Stimulated activated naive B cell treated with anti-CD40 and anti-IgM and Interleukin-4, amounts not matched to agents 10 μg/mL and 1 μg/mL and 100 μg/mL, for 72 hours (primary cell): ENCODE results near the gene STX3.
"Not testable (repeated sequence)": the region's sequence is repeated elsewhere in the genome, so short reads cannot be mapped to it uniquely, and the experiment has no call there.

Source experiments
- ATAC-seq, 2 donors: fragments of 150-1000 bp; cut with Tn5 transposase; replicated peaks; 2 replicates each; pipeline ENCODE4 v1.10.0; 2021; ENCODE audit warnings: moderate library complexity in 1 of 2
- DNase-seq: peaks from one replicate; pipeline ENCODE4 v3.0.0; 2021
- H3K27ac Mint-ChIP-seq: one replicate; pipeline ENCODE4 v1.8.0; 2022; ENCODE audit warnings: mild to moderate bottlenecking, mixed read lengths
- H3K27me3 Mint-ChIP-seq, 2 donors: one replicate each; pipeline ENCODE4 v1.8.0; 2022; ENCODE audit warnings: mixed read lengths in 2 of 2
- H3K36me3 Mint-ChIP-seq, 2 donors: one replicate each; pipeline ENCODE4 v1.8.0; 2022; ENCODE audit warnings: mixed read lengths in 2 of 2, mild to moderate bottlenecking in 1 of 2
- H3K4me1 Mint-ChIP-seq, 2 donors: one replicate each; pipeline ENCODE4 v1.8.0; 2022; ENCODE audit warnings: mixed read lengths in 2 of 2, mild to moderate bottlenecking in 1 of 2
- H3K4me3 Mint-ChIP-seq, 2 donors: one replicate each; pipeline ENCODE4 v1.8.0; 2022; ENCODE audit warnings: mild to moderate bottlenecking in 2 of 2, mixed read lengths in 2 of 2, moderate library complexity in 1 of 2
- H3K9me3 Mint-ChIP-seq, 2 donors: one replicate each; pipeline ENCODE4 v1.8.0; 2022; ENCODE audit warnings: mixed read lengths in 2 of 2, mild to moderate bottlenecking in 1 of 2

Gene STX3

DNA sequence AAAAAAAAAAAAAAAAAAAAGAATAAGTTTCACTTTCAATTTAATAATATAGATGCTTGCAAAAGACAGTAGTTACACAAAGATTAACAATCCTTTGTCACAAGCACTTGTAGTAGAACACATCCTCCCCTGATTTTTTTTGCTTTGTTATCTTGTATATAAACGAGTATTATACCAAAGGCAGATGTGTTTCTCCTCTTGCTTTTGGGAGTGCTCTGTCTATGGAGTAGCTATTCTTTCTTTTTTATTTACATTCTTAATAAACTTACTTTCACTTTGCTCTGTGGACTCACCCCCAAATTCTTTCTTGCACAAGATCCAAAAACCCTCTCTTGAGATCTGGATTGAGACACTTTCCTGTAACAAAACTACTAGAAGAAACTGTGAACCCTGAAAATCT, 58.8 kb downstream of the STX3 start:
- Mint-ChIP-seq H3K36me3 (peaks cover 0 to 3% of the 10 kb centered on the region in 2 donors), H3K27me3 (no peaks in the 10 kb centered on the region), H3K4me3 (peak overlapping the region; percentile 6 to 43), H3K27ac (no peak overlapping the region), H3K9me3 (no peaks in the 10 kb centered on the region), H3K4me1 (peaks cover 20 to 31% of the 10 kb centered on the region in 2 donors)
- ATAC-seq (no peak), DNase-seq (no peak)

DNA sequence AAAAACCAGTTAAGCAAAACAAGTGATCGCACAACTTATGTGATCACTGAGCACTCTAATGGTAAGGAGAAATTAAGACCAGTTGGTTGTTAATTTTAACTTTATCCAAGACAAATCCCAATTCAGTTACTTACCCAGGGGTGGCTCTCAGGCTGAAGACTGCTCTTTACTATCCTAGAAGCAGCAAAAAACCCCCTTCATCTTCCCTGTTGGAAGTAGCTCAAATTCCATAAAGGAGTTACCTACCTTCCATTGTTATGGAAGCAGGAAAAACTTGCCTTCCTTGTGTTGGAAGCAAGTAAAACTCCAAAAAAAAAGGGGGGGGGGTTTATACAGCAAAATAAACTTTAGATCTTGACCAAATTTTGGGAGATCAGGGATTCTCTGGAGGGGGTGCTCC, 60.6 kb downstream of the STX3 start:
- H3K9me3 Mint-ChIP-seq: no peaks in the 10 kb centered on the region
- DNase-seq (no peak), ATAC-seq (no peak)
- peaks cover 20 to 22% of the 10 kb centered on the region in 2 donors for H3K4me1 Mint-ChIP-seq
- H3K36me3 Mint-ChIP-seq: peaks cover 0 to 3% of the 10 kb centered on the region in 2 donors
- H3K27me3 Mint-ChIP-seq: no peaks in the 10 kb centered on the region
- no peak overlapping the region for H3K4me3 Mint-ChIP-seq
- H3K27ac Mint-ChIP-seq: no peak overlapping the region

DNA sequence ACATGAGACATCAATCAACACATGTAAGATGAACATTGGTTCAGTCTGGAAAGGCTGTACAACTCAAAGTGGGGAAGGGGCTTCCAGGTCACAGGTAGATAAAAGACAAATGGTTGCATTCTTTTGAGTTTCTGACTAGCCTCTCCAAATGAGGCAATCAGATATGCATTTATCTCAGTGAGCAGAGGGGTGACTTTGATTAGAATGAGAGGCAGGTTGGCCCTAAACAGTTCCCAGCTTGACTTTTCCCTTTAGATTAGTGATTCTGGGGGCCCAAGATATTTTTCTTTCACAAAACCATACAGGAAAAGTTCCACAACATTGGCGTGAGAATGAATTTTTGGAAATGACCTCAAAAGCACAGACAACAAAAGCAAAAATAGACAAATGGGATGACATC, 61.3 kb downstream of the STX3 start:
- H3K27ac Mint-ChIP-seq, H3K36me3 Mint-ChIP-seq, ATAC-seq, H3K27me3 Mint-ChIP-seq, DNase-seq, H3K9me3 Mint-ChIP-seq, H3K4me3 Mint-ChIP-seq: not testable (repeated sequence)
- peaks cover 15 to 16% of the 10 kb centered on the region in 2 donors for H3K4me1 Mint-ChIP-seq

DNA sequence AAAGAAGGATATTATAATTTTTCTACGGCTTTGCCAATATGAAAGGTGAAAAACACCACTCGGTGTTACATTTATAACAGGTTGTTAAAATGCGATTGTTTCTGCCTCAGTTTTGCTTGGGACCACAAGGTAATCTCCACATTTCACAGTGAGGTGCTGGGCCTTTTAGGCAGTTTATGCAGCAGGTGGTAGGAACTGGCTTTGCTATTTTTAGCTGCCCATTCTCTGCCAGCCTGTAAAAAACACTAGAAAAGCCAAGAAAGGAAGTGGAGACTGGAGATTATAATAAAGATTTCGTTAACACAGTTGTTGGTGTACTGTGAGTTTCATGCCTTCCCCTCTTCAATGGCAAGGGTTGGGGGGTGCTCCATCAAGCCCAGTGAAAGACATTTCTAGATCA, 63.4 kb downstream of the STX3 start:
- H3K27me3 Mint-ChIP-seq: no peaks in the 10 kb centered on the region
- H3K9me3 Mint-ChIP-seq: no peaks in the 10 kb centered on the region
- no peaks in the 10 kb centered on the region for H3K36me3 Mint-ChIP-seq
- peaks cover 17 to 23% of the 10 kb centered on the region in 2 donors for H3K4me1 Mint-ChIP-seq
- DNase-seq (no peak), ATAC-seq (no peak)
- H3K4me3 Mint-ChIP-seq: no peak overlapping the region
- no peak overlapping the region for H3K27ac Mint-ChIP-seq

DNA sequence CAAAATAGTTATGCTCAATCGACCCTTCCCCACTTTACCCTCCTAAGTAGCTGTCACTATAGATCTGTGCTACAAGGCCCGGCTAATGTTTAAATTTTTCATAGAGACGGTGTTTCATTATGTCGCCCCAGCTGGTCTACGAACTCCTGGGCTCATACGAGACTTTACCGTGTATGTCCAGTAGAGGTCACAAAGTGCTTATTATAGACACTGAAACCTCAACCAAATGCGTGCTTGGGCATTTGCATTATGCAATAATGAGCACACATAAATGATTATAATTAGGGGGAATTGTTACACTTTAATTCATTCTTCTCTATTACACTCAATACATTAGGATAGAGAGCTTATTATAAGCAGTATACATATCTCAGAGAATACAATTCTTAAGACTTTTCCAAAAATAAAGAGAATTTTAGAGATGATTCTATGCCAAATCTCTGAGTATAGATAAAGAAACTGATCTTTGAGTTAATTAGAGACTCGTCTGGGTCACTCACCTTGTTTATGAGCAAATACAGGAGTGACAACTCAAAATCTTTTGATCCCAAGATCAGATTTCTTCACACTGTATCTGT, 67.9 kb downstream of the STX3 start:
- H3K4me1 Mint-ChIP-seq: peaks cover 10 to 16% of the 10 kb centered on the region in 2 donors
- H3K27me3 Mint-ChIP-seq: no peaks in the 10 kb centered on the region
- peak; percentile 13 for DNase-seq
- no peak overlapping the region for H3K27ac Mint-ChIP-seq
- H3K4me3 Mint-ChIP-seq: no peak overlapping the region
- peak; percentile 78 to 85 for ATAC-seq
- no peaks in the 10 kb centered on the region for H3K9me3 Mint-ChIP-seq
- H3K36me3 Mint-ChIP-seq: no peaks in the 10 kb centered on the region

DNA sequence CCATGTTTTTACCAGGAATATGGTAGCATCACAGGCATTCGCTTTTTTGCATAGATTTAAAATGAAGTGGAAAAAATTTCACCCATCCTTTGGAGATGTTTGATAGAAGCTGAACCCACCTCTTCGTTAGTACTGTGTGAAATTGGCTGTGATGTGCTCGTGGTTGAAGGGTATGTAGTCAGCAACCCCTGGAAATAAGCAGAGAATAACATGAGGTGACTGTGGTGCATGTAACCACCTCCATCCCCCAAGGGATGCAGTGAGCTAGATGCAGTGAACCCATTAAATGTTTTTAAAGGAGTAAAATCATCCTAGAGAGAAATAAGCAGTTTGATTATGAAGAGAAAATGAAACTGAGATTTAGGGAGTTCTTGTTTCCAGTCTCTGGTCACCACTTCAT, 74.2 kb downstream of the STX3 start:
- H3K4me1 Mint-ChIP-seq: peaks cover 2 to 13% of the 10 kb centered on the region in 2 donors
- H3K27ac Mint-ChIP-seq: no peak overlapping the region
- no peak overlapping the region for H3K4me3 Mint-ChIP-seq
- ATAC-seq (peak; percentile 57 to 66), DNase-seq (no peak)
- H3K27me3 Mint-ChIP-seq: no peaks in the 10 kb centered on the region
- H3K36me3 Mint-ChIP-seq: no peaks in the 10 kb centered on the region
- H3K9me3 Mint-ChIP-seq: no peaks in the 10 kb centered on the region

DNA sequence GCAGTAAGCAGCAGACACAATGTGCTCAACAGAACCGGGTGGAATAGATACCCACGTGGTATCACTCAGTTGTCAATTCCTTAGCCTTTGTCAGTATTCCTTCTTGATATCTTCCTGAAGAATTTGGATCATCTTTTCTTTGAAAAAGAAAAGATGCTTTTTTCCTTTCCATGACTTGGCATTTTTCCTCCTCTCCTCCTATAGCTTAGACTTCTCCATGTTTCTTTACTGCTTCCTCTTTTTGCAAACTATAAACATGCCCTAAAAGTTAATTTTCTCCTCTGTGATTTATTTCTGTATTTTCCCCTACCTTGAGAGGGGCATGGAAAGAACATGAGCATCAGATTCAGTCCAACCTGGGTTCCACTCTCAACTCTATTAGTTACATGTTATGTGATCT, 78.4 kb downstream of the STX3 start:
- Mint-ChIP-seq H3K36me3 (no peaks in the 10 kb centered on the region), H3K9me3 (no peaks in the 10 kb centered on the region), H3K27me3 (no peaks in the 10 kb centered on the region), H3K4me3 (no peak overlapping the region), H3K4me1 (peaks cover 2 to 13% of the 10 kb centered on the region in 2 donors), H3K27ac (no peak overlapping the region)
- DNase-seq (no peak), ATAC-seq (no peak)

DNA sequence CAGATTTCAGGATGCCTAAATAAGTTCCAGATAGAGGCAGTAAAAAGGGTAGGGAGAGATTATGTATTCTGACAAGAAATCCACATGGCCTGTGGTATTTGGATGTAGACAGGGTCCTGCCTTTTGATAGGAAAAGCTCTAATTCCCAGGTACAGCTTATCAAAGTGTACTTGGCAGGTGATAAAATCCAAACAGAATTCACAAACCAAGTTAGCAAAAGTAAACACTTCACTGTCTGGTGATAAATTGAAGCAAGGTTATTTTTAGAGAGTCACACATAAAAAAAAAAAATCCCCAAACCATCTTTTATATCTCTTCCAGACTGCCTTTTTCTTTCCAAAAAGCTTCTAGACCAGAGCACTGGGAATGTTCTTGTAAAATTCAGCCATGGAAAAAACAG, 84.4 kb downstream of the STX3 start:
- DNase-seq: no peak
- no peak overlapping the region for H3K27ac Mint-ChIP-seq

DNA sequence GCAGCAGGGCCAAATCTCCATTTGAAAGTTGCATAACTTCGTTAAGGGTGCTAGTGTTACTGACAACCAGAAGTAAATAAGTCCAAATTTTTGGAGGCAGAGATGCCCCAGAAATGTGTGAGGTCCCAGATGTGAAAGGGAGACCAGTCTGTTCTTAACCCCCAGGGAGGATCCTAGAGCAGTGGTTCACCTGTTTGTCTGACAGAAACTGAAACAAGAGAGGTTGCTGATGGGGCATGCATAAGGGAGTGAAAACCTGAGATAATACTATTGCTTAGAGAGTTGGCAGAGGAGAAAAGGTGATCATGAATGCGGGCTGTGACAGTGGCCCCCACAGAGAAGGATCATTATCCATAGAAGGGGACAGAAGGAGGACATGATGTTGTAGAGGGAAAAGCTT, 86.3 kb downstream of the STX3 start:
- no peaks in the 10 kb centered on the region for H3K36me3 Mint-ChIP-seq
- DNase-seq (no peak), ATAC-seq (no peak)
- no peaks in the 10 kb centered on the region for H3K4me1 Mint-ChIP-seq
- no peaks in the 10 kb centered on the region for H3K9me3 Mint-ChIP-seq
- peaks cover 0 to 4% of the 10 kb centered on the region in 2 donors for H3K27me3 Mint-ChIP-seq
- no peak overlapping the region for H3K27ac Mint-ChIP-seq
- no peak overlapping the region for H3K4me3 Mint-ChIP-seq

More for the DNA sequence above, 84.4 kb downstream of the STX3 start:
- ATAC-seq: no peak
- no peaks in the 10 kb centered on the region for H3K36me3 Mint-ChIP-seq
- H3K27me3 Mint-ChIP-seq: peaks cover 0 to 4% of the 10 kb centered on the region in 2 donors
- H3K4me1 Mint-ChIP-seq: no peaks in the 10 kb centered on the region
- H3K9me3 Mint-ChIP-seq: no peaks in the 10 kb centered on the region
- H3K4me3 Mint-ChIP-seq: no peak overlapping the region

DNA sequence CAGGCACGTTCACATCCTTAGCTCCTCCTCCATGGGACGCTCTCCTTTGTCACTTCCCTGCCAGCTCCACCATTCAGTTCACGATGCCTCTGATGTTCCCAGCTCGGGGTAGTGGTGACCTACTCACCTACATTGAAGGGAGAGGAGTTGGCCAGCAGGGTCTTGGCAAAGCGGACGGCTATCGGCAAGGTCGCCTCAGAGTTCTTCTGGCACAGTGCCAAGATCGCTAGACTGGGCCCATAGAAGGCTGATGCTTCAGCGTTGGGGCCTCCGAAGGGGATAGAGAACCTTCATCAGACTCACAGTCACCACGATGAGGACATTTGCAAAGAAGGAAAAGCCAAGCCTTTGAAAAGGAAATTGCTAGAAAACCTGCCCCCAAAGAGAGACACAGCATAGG, 87.1 kb downstream of the STX3 start:
- DNase-seq: no peak
- no peak for ATAC-seq
- Mint-ChIP-seq H3K4me1 (no peaks in the 10 kb centered on the region), H3K4me3 (no peak overlapping the region), H3K36me3 (no peaks in the 10 kb centered on the region), H3K9me3 (no peaks in the 10 kb centered on the region), H3K27ac (no peak overlapping the region), H3K27me3 (peaks cover 0 to 4% of the 10 kb centered on the region in 2 donors)

DNA sequence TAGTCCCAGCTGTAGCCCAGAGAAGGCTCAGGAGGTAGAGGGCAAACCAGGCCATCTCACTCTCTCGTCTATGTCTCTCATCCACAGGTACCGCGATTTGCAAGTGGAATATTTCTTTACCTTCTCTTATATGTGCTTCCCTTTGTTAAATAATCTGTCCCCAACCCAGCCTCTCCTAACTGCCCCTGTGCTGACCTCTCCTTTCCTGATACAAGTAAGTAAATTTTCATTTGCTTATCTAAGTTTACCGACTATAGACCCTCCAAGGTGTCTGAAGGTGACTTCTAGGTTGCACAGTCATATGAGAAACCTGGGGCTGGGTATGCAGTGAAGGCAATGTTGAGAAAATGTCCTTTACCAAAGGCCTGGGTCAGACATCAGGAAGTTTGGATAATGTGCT, 90.2 kb downstream of the STX3 start, which contains the start of gene CBLIF:
Gene CBLIF, minus strand, starts transcription at position 101 of the 400 bp plus-strand sequence. Its CDS starts 46 bp downstream, at position 55.
- Mint-ChIP-seq H3K36me3 (no peaks in the 10 kb centered on the region), H3K27ac (no peak within 1 kb of the TSS), H3K9me3 (no peaks in the 10 kb centered on the region), H3K4me3 (no peak within 1 kb of the TSS), H3K27me3 (peaks cover 0 to 11% of the 10 kb centered on the region in 2 donors), H3K4me1 (no peaks in the 10 kb centered on the region)
- DNase-seq (no peak), ATAC-seq (no peak)

DNA sequence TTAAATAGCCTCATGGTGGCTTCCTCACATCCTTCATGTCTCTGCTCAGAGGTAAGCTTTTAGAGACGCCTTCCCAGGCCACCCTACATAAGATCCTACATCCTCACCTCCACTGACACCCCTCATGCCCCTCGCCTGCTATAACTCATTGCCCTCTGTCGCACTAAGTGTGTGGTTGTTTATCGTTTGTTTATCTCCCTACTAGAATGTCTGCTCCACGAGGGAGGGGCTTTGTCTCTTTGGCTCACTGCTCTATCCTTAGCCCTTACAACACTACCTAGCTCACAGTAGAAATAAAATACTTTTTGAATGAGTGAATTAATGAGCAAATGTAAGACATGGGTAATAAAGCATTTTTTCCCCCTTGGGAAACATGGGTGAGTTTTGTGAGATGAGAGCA, 91.4 kb downstream of the STX3 start:
- Mint-ChIP-seq H3K4me3 (no peak overlapping the region), H3K9me3 (peaks cover 0 to 4% of the 10 kb centered on the region in 2 donors), H3K4me1 (no peaks in the 10 kb centered on the region), H3K27me3 (peaks cover 0 to 11% of the 10 kb centered on the region in 2 donors), H3K27ac (no peak overlapping the region), H3K36me3 (no peaks in the 10 kb centered on the region)
- DNase-seq: no peak
- no peak for ATAC-seq

DNA sequence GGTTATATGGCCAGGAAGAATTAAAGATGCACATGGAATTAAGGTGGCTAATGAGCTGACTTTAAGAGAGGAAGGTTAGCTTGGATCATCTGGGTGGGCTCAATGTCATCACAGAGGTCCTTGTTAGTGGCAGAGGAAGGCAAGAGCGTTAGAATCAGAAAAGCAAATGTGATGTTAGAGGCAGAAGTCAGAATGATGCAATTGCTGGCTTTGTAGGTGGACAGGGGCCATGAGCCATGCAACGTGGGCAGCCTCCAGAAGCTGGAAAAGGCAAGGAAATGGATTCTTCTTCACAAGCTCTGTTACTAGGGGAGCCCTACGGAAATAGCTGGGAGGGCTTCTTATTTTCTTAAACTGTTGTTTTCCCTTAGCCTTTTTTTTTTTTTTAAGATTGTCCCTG, 92.5 kb downstream of the STX3 start:
- Mint-ChIP-seq H3K27ac (no peak overlapping the region), H3K4me1 (no peaks in the 10 kb centered on the region), H3K36me3 (no peaks in the 10 kb centered on the region), H3K4me3 (no peak overlapping the region), H3K27me3 (peaks cover 0 to 6% of the 10 kb centered on the region in 2 donors), H3K9me3 (peaks cover 0 to 4% of the 10 kb centered on the region in 2 donors)
- ATAC-seq (no peak), DNase-seq (no peak)

DNA sequence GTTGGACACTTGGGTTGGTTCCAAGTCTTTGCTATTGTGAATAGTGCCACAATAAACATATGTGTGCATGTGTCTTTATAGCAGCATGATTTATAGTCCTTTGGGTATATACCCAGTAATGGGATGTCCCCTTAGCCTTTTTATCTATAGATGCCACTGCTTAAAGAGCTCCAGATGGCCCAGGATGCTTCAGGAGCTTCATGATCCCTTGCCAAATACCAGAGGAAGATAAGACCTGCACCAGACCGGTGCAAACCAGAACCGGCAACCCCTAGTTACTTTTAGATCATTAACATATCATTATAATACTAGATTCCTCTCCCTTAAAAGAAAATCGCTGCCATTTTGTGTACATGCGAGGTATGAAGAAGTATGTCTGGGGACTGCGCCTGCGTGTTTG, 93.3 kb downstream of the STX3 start:
- not testable (repeated sequence) for H3K27me3 Mint-ChIP-seq, DNase-seq, H3K9me3 Mint-ChIP-seq, ATAC-seq, H3K4me1 Mint-ChIP-seq, H3K4me3 Mint-ChIP-seq, H3K36me3 Mint-ChIP-seq, H3K27ac Mint-ChIP-seq

DNA sequence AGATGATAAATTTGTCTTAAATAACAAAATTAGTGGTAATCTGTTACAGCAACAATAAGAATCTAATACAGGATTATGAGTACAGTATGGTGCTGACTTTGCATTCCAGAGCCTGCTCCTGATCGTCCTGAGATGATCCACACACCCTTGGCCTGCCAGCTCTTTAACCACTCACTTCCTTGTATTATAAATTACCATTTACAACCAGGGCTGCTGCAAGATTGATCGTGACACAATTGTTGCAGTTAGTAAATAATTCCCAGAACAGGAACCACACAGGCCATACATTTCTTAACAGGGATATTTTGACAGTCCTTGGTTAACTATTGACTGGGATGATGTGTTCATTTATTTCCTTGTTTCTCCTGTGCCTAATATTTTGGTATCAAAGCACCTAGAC, 94.0 kb downstream of the STX3 start:
- ATAC-seq (no peak), DNase-seq (no peak)
- Mint-ChIP-seq H3K9me3 (peaks cover 0 to 4% of the 10 kb centered on the region in 2 donors), H3K36me3 (no peaks in the 10 kb centered on the region), H3K27me3 (peaks cover 0 to 6% of the 10 kb centered on the region in 2 donors), H3K4me1 (no peaks in the 10 kb centered on the region), H3K27ac (no peak overlapping the region), H3K4me3 (no peak overlapping the region)

DNA sequence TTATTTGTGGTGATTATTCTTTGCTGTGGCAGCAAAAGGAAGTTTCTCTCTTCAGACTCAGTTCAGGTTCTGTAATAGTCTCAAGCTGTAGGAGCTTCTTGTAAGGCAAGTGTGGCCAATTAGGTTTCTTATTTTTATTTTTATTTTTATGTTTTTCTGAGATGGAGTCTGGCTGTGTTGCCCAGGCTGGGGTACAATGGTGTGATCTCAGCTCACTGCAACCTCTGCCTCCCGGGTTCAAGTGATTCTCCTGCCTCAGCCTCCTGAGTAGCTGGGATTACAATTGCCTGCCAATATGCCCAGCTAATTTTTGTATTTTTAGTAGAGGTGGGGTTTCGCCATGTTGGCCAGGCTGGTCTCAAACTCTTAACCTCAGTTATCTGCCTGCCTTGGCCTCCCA, 94.4 kb downstream of the STX3 start:
- not testable (repeated sequence) for H3K9me3 Mint-ChIP-seq, H3K36me3 Mint-ChIP-seq, H3K27ac Mint-ChIP-seq, DNase-seq, H3K4me3 Mint-ChIP-seq, ATAC-seq, H3K27me3 Mint-ChIP-seq, H3K4me1 Mint-ChIP-seq
